Thyroid gland (tissue), 4 donors: ENCODE measurements around the gene SPTLC2. TPM values are rescaled to one million over a fixed set of nuclear protein-coding genes. Genes with fewer than 3 reads are reported as not detected.

Source experiments
- DNase-seq, 2 donors: peaks; one replicate each; pipeline ENCODE4 v3.0.0-alpha.2; 2019
- H3K27ac ChIP-seq, 3 donors: fragments of 200-600 bp; sonication (generic); 1 replicate in 2 of 3; 2 replicates in 1 of 3; pipeline ENCODE4 v1.5.1; 2016 to 2019; ENCODE audit warnings: mild to moderate bottlenecking in 1 of 3, moderate library complexity in 1 of 3
- H3K27me3 ChIP-seq: fragments of 200-600 bp; sonication (generic); one replicate; pipeline ENCODE4 v1.5.1; 2019
- H3K36me3 ChIP-seq, 2 donors: fragments of 200-600 bp; sonication (generic); one replicate each; pipeline ENCODE4 v1.5.1; 2016 to 2019
- H3K4me1 ChIP-seq, 2 donors: fragments of 200-600 bp; sonication (generic); one replicate each; pipeline ENCODE4 v1.5.1; 2017 to 2019
- H3K4me3 ChIP-seq, 3 donors: fragments of 200-600 bp; sonication (generic); replicated peaks in 1 of 3; 1 replicate in 2 of 3; 2 replicates in 1 of 3; pipeline ENCODE4 v1.5.1; 2016; ENCODE audit warnings: mild to moderate bottlenecking in 1 of 3
- H3K9me3 ChIP-seq: fragments of 200-600 bp; sonication (generic); one replicate; pipeline ENCODE4 v1.5.1; 2017
- CTCF ChIP-seq, 6 experiments: fragments of 200-600 bp in 3 of 6; fragments of 450-650 bp in 3 of 6; sonication (generic) in 3 of 6; IDR thresholded peaks; one replicate each; pipeline ENCODE4 v1.5.1; 2016 to 2019; ENCODE audit warnings: antibody characterized with exemption in 6 of 6, mild to moderate bottlenecking in 2 of 6, inconsistent platforms in 1 of 6, moderate library complexity in 1 of 6
- POLR2A ChIP-seq, 2 donors: fragments of 450-650 bp; IDR thresholded peaks; one replicate each; pipeline ENCODE4 v1.6.1; 2017; ENCODE audit warnings: antibody characterized with exemption in 2 of 2, mild to moderate bottlenecking in 2 of 2, moderate library complexity in 1 of 2
- WGBS, 2 donors: methylation state at CpG; one replicate each; pipeline ENCODE4 v1.1.5; 2017; 5-methylcytosine and 5-hydroxymethylcytosine counted together
- intact Hi-C: fragments of 100-400 bp; cut with DNase I; formaldehyde crosslinking; loops from one replicate; pipeline ENCODE4 v1.15.1; 2023
- total RNA-seq, 4 donors: library from RNA; depleted of rRNA; stranded (reverse); fragments of >200 nt; gene quantifications; one replicate each; pipeline ENCODE4 v1.2.3, GENCODE V29; 2016

Gene SPTLC2
- total RNA-seq, 4 donors from 2014 or later, result 25.6 to 32.2 (median 29.0) TPM

GRCh38 chr14:77615361-77616132 is 890 bp downstream of the SPTLC2 start:
- no peaks in the 10 kb centered on the region for H3K27me3 ChIP-seq
- peak overlapping the region; percentile 60 to 73 (median 69) for H3K4me3 ChIP-seq
- peak overlapping the region in 2 of 3 donors; percentile 67 to 72 for H3K27ac ChIP-seq
- TF ChIP-seq POLR2A (IDR thresholded peaks at IDR 0.05), result no peak
- DNase-seq, result no peak
- 14% methylated on average over 15 to 16 of the region's 16 CpGs for WGBS, 2 donors
- no peaks in the 10 kb centered on the region for H3K36me3 ChIP-seq
- H3K9me3 ChIP-seq, result no peaks in the 10 kb centered on the region
- intact Hi-C loops, result no loop called here
- H3K4me1 ChIP-seq, result peaks cover 5 to 7% of the 10 kb centered on the region in 2 donors

DNA sequence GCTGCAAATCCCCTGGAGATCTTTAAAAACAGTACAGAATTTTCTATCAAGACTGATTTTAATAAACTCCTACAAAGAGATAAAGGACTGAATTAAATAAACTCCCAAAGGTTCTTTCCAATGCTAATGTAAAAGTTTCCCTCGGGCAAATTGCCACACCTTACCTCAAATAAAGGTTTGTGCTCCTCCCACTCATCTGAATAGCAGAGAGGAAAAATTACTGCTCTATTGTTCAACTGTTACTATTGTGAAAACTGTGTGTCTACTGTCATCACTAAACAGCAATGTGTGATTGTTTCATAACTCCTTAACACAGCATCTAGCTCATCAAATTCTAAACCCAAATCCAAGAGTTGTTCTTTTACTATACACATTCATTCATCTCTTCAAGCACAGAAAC is 3.2 kb downstream of the SPTLC2 start:
- intact Hi-C loops, result no loop called here
- no peaks in the 10 kb centered on the region for H3K9me3 ChIP-seq
- H3K27me3 ChIP-seq, result no peaks in the 10 kb centered on the region
- TF ChIP-seq POLR2A (IDR thresholded peaks at IDR 0.05), result no peak
- TF ChIP-seq CTCF (IDR thresholded peaks at IDR 0.05), result no peak
- no peak overlapping the region for H3K27ac ChIP-seq
- DNase-seq, result no peak
- H3K4me1 ChIP-seq, result peaks cover 5 to 7% of the 10 kb centered on the region in 2 donors
- H3K4me3 ChIP-seq, result no peak overlapping the region
- 55 to 66% methylated on average over 1 of the region's 1 CpG for WGBS, 2 donors
- H3K36me3 ChIP-seq, result no peaks in the 10 kb centered on the region

GRCh38 chr14:77612011-77612620 is 4.3 kb downstream of the SPTLC2 start:
- WGBS, 2 donors, result 91 to 92% methylated on average over 2 of the region's 2 CpGs
- no peaks in the 10 kb centered on the region for H3K27me3 ChIP-seq
- no peak for DNase-seq
- intact Hi-C loops, result no loop called here
- H3K4me1 ChIP-seq, result peaks cover 5 to 7% of the 10 kb centered on the region in 2 donors
- no peaks in the 10 kb centered on the region for H3K9me3 ChIP-seq
- H3K4me3 ChIP-seq, result no peak overlapping the region
- H3K36me3 ChIP-seq, result no peaks in the 10 kb centered on the region
- no peak overlapping the region for H3K27ac ChIP-seq
- no peak for TF ChIP-seq POLR2A (IDR thresholded peaks at IDR 0.05)
- TF ChIP-seq CTCF (IDR thresholded peaks at IDR 0.05), result no peak

DNA sequence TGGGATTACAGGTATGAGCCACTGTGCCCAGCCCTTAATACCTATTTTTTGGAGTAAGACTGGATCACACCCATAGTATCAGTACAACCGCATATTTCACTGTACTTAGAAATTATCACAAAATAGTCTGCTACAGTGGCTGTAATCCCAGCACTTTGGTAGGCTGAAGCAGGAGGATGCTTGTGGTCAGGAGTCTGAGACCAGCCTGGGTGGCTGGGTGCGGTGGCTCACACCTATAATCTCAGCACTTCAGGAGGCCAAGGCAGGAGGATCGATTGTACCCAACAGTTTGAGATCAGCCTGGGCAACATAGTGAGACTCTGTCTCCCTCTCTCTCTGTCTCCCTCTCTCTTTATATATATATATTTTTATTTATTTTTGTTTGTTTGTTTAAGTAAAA is 5.9 kb downstream of the SPTLC2 start:
- no peaks in the 10 kb centered on the region for H3K27me3 ChIP-seq
- no peak overlapping the region for H3K27ac ChIP-seq
- H3K4me1 ChIP-seq, result peaks cover 3 to 7% of the 10 kb centered on the region in 2 donors
- H3K36me3 ChIP-seq, result no peaks in the 10 kb centered on the region
- WGBS, 2 donors, result 92 to 98% methylated on average over 3 of the region's 3 CpGs
- no peaks in the 10 kb centered on the region for H3K9me3 ChIP-seq
- no peak for DNase-seq
- intact Hi-C loops, result no loop called here
- H3K4me3 ChIP-seq, result no peak overlapping the region
- TF ChIP-seq POLR2A (IDR thresholded peaks at IDR 0.05) (no peak), CTCF (IDR thresholded peaks at IDR 0.05) (no peak)

GRCh38 chr14:77609922-77610321 is 6.5 kb downstream of the SPTLC2 start:
- H3K27ac ChIP-seq, result no peak overlapping the region
- H3K4me3 ChIP-seq, result no peak overlapping the region
- H3K4me1 ChIP-seq, result peaks cover 0 to 7% of the 10 kb centered on the region in 2 donors
- intact Hi-C loops, result no loop called here
- TF ChIP-seq CTCF (IDR thresholded peaks at IDR 0.05) (no peak), POLR2A (IDR thresholded peaks at IDR 0.05) (no peak)
- DNase-seq, result no peak
- H3K9me3 ChIP-seq, result no peaks in the 10 kb centered on the region
- WGBS, 2 donors, result 95 to 96% methylated on average over 3 of the region's 3 CpGs
- no peaks in the 10 kb centered on the region for H3K36me3 ChIP-seq
- H3K27me3 ChIP-seq, result no peaks in the 10 kb centered on the region
